Fibroblast of mammary gland (primary cell): ENCODE measurements around the gene GADD45B.
A peak's percentile ranks its signal among the peaks of the same experiment; 100 is the strongest.
"Not testable (repeated sequence)": the region's sequence is repeated elsewhere in the genome, so short reads cannot be mapped to it uniquely, and the experiment has no call there.

Source experiments
- DNase-seq: peaks from one replicate; pipeline ENCODE4 v3.0.0-alpha.2; 2010; ENCODE audit warnings: low read depth
- H3K4me3 ChIP-seq: 2 replicates; pipeline ENCODE4 v1.5.1; 2011; ENCODE audit warnings: low read depth, mild to moderate bottlenecking, low read length, moderate library complexity; ENCODE audit not compliant: control insufficient read depth
- TF ChIP-seq, protein P1 (sequence below): conservative IDR thresholded peaks from 2 replicates; pipeline ENCODE4 v1.5.1; 2011; ENCODE audit warnings: low read depth, low read length, inconsistent platforms; ENCODE audit not compliant: control insufficient read depth, insufficient read depth

The GADD45B gene

DNA sequence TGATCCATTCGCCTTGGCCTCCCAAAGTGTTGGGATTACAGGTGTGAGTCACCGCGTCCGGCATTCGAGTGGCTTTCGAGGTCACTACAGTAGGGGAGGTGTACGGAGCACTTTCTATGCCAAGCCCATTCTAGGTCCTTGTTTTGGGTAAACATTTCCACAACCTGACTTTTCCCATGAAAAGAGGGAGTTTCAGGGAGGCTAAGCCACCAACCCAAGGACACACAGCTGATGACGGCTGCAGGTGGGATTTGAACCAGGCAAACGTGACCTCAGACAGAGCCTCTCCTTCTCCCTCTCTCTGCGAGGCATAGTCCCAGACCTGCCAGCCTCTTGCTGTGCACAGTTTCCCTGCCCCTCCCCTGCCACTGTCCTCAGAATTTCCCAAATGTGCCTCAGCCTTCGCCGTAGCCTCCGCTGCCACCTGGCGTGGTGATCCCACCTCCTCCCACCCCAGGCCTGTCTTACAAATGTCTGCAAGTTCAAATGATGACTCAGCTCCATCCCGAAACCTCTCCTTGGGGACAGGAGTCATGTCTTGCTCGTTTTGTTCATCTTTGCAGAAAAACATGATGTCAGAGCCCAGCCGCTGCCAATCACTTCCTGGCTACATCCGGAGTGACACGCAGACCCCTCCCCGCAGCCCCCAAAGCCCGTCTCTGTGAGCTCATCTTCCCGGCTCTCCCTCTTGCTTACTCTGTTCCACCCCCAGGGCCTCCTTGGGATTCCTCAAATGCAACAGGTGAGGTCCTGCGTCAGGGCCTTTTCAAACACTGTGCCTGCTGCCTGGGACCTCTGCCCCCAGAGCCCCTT is 6.6 kb upstream of the GADD45B start:
- TF ChIP-seq, protein P1, sequence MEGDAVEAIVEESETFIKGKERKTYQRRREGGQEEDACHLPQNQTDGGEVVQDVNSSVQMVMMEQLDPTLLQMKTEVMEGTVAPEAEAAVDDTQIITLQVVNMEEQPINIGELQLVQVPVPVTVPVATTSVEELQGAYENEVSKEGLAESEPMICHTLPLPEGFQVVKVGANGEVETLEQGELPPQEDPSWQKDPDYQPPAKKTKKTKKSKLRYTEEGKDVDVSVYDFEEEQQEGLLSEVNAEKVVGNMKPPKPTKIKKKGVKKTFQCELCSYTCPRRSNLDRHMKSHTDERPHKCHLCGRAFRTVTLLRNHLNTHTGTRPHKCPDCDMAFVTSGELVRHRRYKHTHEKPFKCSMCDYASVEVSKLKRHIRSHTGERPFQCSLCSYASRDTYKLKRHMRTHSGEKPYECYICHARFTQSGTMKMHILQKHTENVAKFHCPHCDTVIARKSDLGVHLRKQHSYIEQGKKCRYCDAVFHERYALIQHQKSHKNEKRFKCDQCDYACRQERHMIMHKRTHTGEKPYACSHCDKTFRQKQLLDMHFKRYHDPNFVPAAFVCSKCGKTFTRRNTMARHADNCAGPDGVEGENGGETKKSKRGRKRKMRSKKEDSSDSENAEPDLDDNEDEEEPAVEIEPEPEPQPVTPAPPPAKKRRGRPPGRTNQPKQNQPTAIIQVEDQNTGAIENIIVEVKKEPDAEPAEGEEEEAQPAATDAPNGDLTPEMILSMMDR = no peak
- no peak overlapping the region for H3K4me3 ChIP-seq

GRCh38 chr19:2469915-2470200 is 6.1 kb upstream of the GADD45B start:
- not testable (repeated sequence) for DNase-seq

More for the DNA sequence above, 6.6 kb upstream of the GADD45B start:
- peak; percentile 96 for DNase-seq

GRCh38 chr19:2474232-2475017 is 1.5 kb upstream of the GADD45B start:
- peak; percentile 86 for DNase-seq
- TF ChIP-seq, protein P1 = peak; percentile 57
- peak overlapping the region; percentile 58 for H3K4me3 ChIP-seq

More at GRCh38 chr19:2469915-2470200, 6.1 kb upstream of the GADD45B start:
- H3K4me3 ChIP-seq = not testable (repeated sequence)

- TF ChIP-seq, protein P1 = no peak
- peak; percentile 62 for DNase-seq
- H3K4me3 ChIP-seq = peak overlapping the region; percentile 58
These were observed 767 bp upstream of the GADD45B start for GRCh38 chr19:2475018-2475701.

- DNase-seq = peak; percentile 64
- TF ChIP-seq, protein P1 = no peak
- peak overlapping the region; percentile 100 for H3K4me3 ChIP-seq
These were observed 669 bp downstream of the GADD45B start for GRCh38 chr19:2476451-2477140.

- H3K4me3 ChIP-seq = peak overlapping the region; percentile 100
- TF ChIP-seq, protein P1 = no peak
- no peak for DNase-seq
These were observed 1.3 kb downstream of the GADD45B start for GRCh38 chr19:2477141-2477710.
